Activated naive CD4-positive, alpha-beta T cell treated with anti-CD3 and anti-CD28 coated beads, Interleukin-2, amount 50 U/mL, for 16 hours (primary cell): ENCODE measurements around the gene RRP36.
A peak's percentile ranks its signal among the peaks of the same experiment; 100 is the strongest.

Experiments
- DNase-seq: peaks from one replicate; pipeline ENCODE4 v3.0.0-alpha.2; 2020

The RRP36 gene

DNA sequence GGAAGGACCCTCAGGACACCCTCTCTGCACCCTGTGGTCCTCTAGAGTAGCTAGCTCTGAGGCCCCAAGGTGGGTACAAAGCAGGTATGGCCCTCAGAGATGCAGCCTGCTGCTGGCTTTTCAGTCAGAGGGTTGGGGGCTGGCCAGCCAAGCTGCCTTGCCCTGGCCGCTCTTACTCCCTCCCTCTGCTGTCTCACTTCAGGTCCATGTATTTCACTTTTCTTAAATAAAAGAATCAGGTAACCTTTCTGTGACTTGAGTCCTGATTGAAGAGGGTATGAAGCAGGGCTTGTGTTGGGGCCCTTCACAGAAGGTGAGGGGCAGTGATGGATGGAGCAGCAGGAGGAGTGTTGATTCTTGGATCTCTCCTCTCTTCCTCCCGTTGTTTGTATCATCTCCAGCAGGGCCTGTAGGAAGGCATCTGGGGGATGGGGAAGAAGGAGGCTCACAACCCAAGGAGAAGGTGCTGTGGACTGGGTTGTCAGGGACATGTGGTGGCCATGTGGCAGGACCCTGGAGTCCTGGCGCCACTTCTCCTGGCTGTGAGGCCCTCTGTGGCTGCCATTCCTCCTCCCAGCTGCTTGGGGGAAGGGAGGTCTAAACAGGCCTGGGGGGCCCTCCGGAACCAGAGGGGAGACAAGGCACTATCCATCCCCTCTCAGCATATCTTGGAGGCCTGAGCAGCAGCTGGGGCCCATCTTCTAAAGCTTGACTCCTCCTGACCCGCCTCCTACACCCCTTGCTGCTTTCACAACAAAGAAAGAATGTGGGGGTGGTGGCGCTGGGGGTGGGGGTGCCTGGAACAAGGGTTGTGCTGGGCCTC, 53.6 kb downstream of the RRP36 start:
- DNase-seq: no peak

DNA sequence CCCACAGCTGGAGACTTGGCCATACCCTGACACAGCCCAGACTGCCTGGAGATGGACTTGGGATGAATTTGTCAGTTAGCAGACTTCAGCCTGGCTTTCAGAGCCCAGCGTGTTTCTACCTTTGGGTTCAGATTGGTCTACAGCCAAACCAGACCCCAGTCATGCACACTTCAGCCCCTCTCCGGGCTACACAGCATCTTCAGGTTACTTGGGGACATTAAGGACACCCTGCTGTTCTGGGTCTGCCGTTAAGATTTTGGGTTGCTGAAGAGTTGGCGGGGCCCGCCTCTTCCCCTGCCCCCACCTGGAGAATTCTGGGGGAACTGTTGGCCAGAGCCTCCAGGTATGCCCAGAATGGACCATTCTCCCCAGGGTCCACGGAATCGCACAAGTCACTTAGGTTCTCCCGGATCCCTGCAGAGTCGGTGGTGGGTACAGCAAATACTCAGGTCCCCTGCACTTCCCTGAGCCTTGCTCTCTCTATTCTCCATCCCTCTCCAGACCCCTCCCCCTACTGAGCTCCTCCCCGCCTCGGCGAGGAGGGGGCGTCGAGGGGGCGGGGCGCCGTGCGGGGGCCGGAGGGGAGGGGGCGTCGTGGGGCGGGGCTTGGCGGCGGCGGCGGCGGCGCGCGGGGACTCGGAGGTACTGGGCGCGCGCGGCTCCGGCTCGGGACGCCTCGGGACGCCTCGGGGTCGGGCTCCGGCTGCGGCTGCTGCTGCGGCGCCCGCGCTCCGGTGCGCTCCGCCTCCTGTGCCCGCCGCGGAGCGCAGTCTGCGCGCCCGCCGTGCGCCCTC, 54.4 kb downstream of the RRP36 start, which contains the start of gene PTK7:
Gene PTK7, plus strand, starts transcription at position 645 of the 794 bp plus-strand sequence. CDS start 175 bp downstream, outside the sequence.
- peak; percentile 38 for DNase-seq

DNA sequence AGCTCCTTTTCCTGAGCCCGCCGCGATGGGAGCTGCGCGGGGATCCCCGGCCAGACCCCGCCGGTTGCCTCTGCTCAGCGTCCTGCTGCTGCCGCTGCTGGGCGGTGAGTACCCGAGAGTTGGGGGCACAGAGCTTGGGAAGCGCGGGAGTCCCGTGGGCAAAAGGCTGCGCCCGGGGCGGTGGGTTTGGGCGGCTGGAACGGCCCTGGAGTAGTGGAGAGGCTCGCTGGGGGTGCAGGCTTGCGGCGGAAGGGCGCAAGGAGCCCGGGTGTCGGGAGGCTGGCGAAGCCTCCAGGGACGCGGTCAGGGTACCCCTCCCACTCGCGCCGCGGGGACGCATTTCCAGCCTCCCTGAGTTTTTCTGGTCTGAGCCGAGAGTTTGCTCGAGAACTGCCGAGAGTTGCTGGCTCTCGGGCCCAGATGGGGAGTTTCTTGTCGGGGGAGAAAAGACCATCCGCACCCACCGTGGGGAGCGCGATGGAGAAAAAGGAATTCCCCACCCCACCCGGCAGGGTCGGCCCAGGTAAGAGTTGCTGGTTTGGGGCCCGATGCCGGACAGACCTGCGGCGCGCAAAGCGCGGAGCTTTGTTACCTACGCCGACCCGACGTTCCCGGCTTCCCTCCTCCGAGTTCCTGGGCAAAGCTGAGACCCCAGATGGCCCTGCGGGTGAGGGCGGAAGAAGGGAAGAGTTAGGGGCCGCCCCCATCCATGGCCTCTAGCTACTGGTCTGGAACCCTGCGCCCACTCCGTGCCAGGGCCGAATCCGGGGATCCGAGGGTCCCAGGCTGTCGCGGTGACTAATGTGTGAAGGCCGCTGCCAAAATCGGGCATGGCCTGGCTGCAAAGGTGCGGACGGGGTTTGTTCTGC, 55.3 kb downstream of the RRP36 start:
- no peak for DNase-seq

DNA sequence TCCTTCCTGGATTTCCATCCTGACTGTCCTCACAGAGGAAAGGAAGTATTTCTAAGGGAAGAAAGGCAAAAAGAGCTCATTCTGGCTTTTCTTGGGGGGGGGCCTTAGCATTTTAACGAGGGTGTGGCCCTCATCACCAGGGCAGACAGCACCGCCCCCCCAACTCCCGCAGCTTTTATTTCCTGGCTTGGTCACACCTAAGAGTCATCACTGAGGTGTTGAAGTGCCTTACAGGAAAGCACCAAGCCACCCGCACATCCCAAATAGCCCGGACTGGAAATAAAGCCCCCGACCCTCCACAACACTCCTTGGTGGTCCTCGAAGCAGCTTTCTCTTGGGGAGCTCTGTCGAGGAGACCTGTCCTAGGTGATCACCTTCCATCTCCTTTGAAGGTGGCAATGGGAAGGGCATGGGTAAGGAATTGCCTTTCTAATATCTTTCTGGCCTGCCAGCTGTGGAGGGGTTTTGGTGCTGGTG, 55.9 kb downstream of the RRP36 start:
- DNase-seq: no peak

DNA sequence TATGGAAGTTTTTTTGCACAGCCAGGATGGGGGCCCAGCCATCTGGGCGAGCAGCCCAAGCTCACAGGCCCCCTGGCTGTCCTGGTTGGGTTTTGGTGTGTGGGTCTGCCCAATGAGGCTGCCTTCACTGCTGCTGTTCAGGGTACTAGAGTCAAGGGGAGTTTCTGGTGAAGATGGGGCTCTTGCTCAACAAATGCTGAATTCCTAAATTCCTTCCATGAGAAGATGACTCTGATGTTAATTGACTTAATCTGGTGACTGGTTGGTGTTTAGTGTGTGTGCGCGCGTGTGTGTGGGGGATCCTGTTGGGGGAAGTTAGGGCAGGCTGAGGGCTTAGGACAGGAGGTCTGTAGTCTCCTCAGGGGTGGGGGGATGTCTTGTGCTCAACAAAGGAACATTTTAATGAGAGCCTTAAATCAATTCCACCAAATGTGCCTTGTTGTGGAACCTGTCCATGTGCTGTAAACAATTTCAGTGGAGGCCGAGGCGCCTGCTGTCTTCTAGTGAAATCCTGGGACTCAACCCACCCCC, 56.6 kb downstream of the RRP36 start:
- DNase-seq: no peak

DNA sequence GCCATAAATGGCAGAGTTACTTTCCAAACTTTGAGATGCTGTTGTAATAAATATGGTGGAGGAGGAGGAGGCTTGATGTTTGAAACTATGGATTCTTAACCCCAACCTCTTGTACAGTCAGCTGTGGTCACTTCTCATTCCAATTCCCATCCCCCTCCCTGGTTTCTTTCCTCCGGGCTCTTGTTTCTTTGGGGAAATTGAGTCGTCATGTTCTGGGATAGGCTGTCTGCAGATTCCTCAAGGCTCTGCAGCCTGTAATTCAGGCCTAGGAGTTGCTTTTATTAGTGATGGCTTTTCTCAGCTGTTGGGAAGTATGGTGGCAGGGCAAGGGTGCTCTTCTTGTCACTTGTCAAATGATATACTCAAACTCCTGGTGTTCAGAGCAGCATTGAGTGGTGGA, 57.3 kb downstream of the RRP36 start:
- DNase-seq: no peak
